ENCODE results near the gene ASPA.

ASPA gene

DNA sequence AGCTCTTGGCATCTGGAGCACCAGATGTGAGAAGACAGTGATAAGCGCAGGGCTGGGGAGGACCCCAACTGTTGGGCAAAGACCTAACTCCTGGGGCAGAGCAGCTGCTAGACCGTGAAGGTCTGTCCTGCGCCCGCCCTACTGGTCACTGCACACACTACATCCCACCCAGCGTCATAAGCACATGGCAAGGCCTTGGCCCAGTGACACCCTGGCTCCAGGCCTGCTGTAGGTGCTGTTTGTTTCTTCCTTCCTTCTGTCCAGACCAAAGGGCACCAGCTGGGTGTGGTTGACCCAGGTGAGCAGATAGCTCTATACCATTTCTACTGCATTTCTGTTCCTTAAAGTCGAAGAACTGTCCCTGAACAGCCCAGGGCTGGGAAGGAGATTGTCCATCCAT, 75.4 kb downstream of the ASPA start:
- no peak for TF ChIP-seq Cebpa-rat (IDR thresholded peaks at IDR 0.05)
- Histone ChIP-seq H3K9ac (no peak overlapping the region), H3K27me3 (no peaks in the 10 kb centered on the region), H3K36me3 (no peaks in the 10 kb centered on the region), H3K4me1 (peaks cover 0 to 7% (median under 1%) of the 10 kb centered on the region in 10 experiments; a peak in 8 of 20 replicates), H4K20me1 (no peaks in the 10 kb centered on the region), H3K27ac (no peak overlapping the region), H3K4me3 (no peak overlapping the region), H3K4me2 (no peak overlapping the region), H3K9me3 (replicated peaks in 1 of 11) (no peaks in the 10 kb centered on the region)

DNA sequence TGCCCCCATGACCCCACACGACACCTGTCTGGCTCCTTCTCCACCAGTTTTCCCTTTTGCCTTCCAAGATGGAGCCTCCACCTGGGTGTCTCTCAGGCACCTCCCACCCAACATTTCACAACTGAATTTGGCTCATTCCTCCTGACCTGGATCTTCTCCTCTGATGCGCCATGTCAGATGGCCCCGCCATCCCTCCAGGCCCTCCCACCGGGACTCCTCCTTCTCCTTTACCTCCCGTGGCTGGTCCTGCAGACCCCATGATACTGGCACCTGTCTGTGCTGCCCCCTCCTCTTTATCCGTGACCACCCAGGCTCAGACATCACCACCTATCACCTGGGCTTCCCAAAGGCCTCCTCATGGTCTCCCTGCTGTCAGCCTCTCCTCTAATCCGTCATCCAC, 77.1 kb downstream of the ASPA start:
- no peak for TF ChIP-seq Cebpa-rat (IDR thresholded peaks at IDR 0.05)
- Histone ChIP-seq H3K27me3 (no peaks in the 10 kb centered on the region), H3K9me3 (replicated peaks in 1 of 11) (no peaks in the 10 kb centered on the region), H3K27ac (no peak overlapping the region), H3K9ac (no peak overlapping the region), H3K4me1 (peaks cover 0 to 24% (median 17%) of the 10 kb centered on the region in 10 experiments; a peak in 18 of 20 replicates), H4K20me1 (no peaks in the 10 kb centered on the region), H3K4me3 (no peak overlapping the region), H3K36me3 (no peaks in the 10 kb centered on the region), H3K4me2 (no peak overlapping the region)
